ENCODE data around the gene CEND1. TPM values are rescaled to one million over a fixed set of nuclear protein-coding genes. Genes with fewer than 3 reads are reported as not detected.

Gene CEND1
- total and polyA plus RNA-seq, 2 of the 13 experiments (the other 11 are each of a cell fraction or from before 2014, with no cell fraction given): not detected

- TF ChIP-seq, protein P1, sequence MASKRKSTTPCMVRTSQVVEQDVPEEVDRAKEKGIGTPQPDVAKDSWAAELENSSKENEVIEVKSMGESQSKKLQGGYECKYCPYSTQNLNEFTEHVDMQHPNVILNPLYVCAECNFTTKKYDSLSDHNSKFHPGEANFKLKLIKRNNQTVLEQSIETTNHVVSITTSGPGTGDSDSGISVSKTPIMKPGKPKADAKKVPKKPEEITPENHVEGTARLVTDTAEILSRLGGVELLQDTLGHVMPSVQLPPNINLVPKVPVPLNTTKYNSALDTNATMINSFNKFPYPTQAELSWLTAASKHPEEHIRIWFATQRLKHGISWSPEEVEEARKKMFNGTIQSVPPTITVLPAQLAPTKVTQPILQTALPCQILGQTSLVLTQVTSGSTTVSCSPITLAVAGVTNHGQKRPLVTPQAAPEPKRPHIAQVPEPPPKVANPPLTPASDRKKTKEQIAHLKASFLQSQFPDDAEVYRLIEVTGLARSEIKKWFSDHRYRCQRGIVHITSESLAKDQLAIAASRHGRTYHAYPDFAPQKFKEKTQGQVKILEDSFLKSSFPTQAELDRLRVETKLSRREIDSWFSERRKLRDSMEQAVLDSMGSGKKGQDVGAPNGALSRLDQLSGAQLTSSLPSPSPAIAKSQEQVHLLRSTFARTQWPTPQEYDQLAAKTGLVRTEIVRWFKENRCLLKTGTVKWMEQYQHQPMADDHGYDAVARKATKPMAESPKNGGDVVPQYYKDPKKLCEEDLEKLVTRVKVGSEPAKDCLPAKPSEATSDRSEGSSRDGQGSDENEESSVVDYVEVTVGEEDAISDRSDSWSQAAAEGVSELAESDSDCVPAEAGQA (IDR thresholded peaks at IDR 0.05; ENCODE audit: low read depth): no peak
- TF ChIP-seq, protein P1 (CRISPR knock-in tag; IDR thresholded peaks at IDR 0.05; ENCODE audit: borderline replicate concordance): peak; percentile 35; the same call in 1 of the 2 replicates
- TF ChIP-seq ZFP37 (CRISPR knock-in tag; IDR thresholded peaks at IDR 0.05; ENCODE audit: borderline replicate concordance): no peak
- TF ChIP-seq ZNF383 (CRISPR knock-in tag; IDR thresholded peaks at IDR 0.05; ENCODE audit: borderline replicate concordance): no peak
- TF ChIP-seq ZNF562 (CRISPR knock-in tag; IDR thresholded peaks at IDR 0.05; ENCODE audit: borderline replicate concordance): no peak
- TF ChIP-seq, protein P2, sequence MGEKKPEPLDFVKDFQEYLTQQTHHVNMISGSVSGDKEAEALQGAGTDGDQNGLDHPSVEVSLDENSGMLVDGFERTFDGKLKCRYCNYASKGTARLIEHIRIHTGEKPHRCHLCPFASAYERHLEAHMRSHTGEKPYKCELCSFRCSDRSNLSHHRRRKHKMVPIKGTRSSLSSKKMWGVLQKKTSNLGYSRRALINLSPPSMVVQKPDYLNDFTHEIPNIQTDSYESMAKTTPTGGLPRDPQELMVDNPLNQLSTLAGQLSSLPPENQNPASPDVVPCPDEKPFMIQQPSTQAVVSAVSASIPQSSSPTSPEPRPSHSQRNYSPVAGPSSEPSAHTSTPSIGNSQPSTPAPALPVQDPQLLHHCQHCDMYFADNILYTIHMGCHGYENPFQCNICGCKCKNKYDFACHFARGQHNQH (CRISPR knock-in tag; IDR thresholded peaks at IDR 0.05): no peak
- peak; percentile 70; the same call in 1 of the 2 replicates for TF ChIP-seq ZNF691 (CRISPR knock-in tag; IDR thresholded peaks at IDR 0.05; ENCODE audit: borderline replicate concordance, low read depth)
- TF ChIP-seq PRDM10 (CRISPR knock-in tag; IDR thresholded peaks at IDR 0.05; ENCODE audit: low read depth): 0 out of 2 replicates have a peak, but pooled peaks have one; percentile 12
- TF ChIP-seq ZNF703 (CRISPR knock-in tag; IDR thresholded peaks at IDR 0.05; ENCODE audit: borderline replicate concordance): no peak
- TF ChIP-seq, protein P3, sequence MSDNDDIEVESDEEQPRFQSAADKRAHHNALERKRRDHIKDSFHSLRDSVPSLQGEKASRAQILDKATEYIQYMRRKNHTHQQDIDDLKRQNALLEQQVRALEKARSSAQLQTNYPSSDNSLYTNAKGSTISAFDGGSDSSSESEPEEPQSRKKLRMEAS (IDR thresholded peaks at IDR 0.05): no peak
- TF ChIP-seq TRAFD1 (CRISPR knock-in tag; IDR thresholded peaks at IDR 0.05; ENCODE audit: borderline replicate concordance): no peak
- TF ChIP-seq TCF12 (IDR thresholded peaks at IDR 0.05): no peak
- no peak for TF ChIP-seq TCF12 (CRISPR knock-in tag; IDR thresholded peaks at IDR 0.05)
Measured at GRCh38 chr11:746289-747157, 43.4 kb downstream of the CEND1 start (continued).

Data from HepG2 (cell line).